ENCODE results near the gene SUCLG2.
"Not testable (repeated sequence)": the region's sequence is repeated elsewhere in the genome, so short reads cannot be mapped to it uniquely, and the experiment has no call there.

The SUCLG2 gene

DNA sequence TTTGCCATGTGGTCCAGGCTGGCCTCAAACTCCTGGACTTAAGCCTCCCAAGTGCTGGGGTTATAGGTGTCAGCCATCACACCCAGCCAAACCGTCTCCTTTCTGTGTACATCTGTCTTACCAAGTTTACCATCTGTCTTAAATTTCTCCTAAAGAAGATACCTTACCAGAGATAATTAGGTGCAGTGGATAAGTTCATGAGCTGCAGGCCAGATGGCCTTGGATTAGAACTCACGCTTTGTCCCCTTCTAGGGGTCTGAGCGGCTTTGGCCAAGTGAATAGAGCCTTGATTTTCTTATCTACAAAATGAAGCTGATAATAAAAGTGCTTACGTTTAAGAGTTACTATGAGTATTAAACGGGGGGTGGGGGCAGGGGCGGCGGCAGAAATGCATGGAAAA is 103.9 kb downstream of the SUCLG2 start:
- no peak for TF ChIP-seq ZFX (IDR thresholded peaks at IDR 0.05)
- TF ChIP-seq, protein P1, sequence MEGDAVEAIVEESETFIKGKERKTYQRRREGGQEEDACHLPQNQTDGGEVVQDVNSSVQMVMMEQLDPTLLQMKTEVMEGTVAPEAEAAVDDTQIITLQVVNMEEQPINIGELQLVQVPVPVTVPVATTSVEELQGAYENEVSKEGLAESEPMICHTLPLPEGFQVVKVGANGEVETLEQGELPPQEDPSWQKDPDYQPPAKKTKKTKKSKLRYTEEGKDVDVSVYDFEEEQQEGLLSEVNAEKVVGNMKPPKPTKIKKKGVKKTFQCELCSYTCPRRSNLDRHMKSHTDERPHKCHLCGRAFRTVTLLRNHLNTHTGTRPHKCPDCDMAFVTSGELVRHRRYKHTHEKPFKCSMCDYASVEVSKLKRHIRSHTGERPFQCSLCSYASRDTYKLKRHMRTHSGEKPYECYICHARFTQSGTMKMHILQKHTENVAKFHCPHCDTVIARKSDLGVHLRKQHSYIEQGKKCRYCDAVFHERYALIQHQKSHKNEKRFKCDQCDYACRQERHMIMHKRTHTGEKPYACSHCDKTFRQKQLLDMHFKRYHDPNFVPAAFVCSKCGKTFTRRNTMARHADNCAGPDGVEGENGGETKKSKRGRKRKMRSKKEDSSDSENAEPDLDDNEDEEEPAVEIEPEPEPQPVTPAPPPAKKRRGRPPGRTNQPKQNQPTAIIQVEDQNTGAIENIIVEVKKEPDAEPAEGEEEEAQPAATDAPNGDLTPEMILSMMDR (conservative IDR thresholded peaks at IDR 0.05): no peak
- no peak overlapping the region for H3K27ac ChIP-seq

DNA sequence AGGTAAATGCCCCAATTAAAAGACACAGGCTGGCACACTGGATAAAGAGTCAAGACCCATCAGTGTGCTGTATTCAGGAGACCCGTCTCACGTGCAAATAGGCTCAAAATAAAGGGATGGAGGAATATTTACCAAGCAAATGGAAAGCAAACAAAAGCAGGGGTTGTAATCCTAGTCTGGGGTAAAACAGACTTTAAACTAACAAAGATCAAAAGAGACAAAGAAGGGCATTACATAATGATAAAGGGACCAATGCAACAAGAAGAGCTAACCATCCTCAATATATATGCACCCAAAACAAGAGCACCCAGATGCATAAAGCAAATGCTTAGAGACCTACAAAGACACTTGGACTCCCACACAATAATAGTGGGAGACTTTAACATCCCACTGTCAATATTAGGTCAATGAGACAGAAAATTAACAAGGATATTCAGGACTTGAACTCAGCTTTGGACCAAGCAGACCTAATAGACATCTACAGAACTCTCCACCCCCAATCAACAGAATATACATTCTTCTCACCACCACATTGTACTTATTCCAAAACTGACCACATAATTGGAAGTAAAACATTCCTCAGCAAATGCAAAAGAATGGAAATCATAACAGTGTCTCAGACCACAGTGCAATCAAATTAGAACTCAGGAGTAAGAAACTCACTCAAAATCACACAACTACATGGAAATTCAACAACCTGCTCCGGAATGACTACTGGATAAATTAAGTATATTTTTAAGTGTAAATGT is 111.7 kb downstream of the SUCLG2 start:
- not testable (repeated sequence) for H3K27ac ChIP-seq

DNA sequence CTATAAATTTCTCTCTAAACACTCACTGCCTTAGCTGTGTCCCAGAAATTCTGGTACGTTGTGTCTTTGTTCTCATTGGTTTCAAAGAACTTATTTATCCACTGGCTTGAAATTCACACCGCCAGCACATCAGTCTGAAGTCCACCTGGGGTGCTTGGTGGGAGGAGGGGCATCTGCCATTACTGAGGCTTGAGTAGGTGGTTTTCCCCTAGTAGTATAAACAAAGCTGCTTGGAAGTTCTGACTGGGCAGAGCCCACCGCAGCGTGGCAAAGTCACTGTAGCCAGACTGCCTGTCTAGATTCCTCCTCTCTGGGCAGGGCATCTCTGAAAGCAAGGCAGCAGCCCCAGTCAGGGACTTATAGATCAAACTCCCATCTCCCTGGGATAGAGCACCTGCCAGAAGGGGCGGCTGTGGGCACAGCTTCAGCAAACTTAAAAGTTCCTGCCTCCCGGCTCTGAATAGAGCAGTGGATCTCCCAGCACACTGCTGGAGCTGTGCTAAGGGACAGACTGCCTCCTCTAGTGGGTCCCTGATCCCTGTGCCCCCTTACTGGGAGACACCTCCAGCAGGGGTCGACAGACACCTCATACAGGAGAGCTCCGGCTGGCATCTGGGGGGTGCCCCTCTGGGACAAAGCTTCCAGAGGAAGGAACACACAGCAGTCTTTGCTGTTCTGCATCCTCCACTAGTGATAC is 114.1 kb downstream of the SUCLG2 start:
- TF ChIP-seq ZFX (IDR thresholded peaks at IDR 0.05): no peak
- TF ChIP-seq, protein P1 (conservative IDR thresholded peaks at IDR 0.05): no peak

DNA sequence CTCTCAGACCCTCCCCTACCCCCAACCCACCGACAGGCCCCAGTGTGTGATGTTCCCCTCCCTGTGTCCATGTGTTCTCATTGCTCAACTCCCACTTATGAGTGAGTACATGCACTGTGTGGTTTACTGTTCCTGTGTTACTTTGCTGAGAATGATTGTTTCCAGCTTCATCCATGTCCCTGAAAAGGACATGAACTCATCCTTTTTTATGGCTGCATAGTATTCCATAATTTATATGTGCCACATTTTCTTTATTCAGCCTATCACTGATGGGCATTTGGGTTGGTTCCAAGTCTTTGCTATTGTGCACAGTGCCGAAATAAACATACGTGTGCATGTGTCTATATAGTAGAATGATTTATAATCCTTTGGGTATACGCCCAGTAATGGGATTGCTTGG is 117.2 kb downstream of the SUCLG2 start:
- not testable (repeated sequence) for H3K27ac ChIP-seq

More for the DNA sequence above, 114.1 kb downstream of the SUCLG2 start:
- no peak overlapping the region for H3K27ac ChIP-seq

DNA sequence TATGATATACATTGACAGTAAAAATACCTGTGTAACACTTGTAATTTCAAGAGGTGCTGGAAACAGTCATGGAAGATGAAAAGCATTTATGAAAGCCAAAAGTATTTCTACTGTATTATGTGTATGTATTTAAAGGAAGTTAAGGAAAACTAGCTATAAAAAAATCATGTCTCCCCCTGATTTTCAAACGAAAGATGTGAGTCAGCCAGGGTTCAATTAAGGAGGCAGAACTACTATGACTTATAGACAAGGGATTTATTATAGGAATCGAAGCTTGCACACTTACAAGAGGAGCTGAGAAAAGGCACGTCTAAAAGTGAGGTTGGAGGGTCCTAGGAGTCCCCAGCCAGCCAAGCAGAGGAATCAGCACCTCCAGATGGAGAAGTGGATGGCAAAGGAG is 119.4 kb downstream of the SUCLG2 start:
- H3K27ac ChIP-seq: no peak overlapping the region
- no peak for TF ChIP-seq ZFX (IDR thresholded peaks at IDR 0.05)
- TF ChIP-seq, protein P1 (conservative IDR thresholded peaks at IDR 0.05): no peak

DNA sequence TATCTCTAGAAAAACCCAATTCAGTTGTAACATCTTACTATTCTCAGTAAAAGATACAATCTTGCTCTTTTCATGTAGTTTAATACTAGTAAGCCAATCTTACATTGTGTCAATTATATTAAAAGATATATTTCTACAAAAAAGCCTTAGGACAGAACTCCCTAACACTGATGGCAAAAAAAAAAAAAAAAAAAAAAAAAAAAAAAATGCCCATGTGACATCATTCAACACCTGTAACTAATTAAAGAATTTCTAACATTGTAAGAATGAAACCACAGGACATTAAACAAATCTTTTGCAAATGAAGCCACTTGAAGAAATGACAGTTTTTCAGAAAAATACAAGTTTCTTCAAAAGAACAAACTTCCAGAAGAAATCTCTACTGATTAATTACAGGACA is 119.8 kb downstream of the SUCLG2 start:
- TF ChIP-seq ZFX (IDR thresholded peaks at IDR 0.05): no peak
- H3K27ac ChIP-seq: no peak overlapping the region

DNA sequence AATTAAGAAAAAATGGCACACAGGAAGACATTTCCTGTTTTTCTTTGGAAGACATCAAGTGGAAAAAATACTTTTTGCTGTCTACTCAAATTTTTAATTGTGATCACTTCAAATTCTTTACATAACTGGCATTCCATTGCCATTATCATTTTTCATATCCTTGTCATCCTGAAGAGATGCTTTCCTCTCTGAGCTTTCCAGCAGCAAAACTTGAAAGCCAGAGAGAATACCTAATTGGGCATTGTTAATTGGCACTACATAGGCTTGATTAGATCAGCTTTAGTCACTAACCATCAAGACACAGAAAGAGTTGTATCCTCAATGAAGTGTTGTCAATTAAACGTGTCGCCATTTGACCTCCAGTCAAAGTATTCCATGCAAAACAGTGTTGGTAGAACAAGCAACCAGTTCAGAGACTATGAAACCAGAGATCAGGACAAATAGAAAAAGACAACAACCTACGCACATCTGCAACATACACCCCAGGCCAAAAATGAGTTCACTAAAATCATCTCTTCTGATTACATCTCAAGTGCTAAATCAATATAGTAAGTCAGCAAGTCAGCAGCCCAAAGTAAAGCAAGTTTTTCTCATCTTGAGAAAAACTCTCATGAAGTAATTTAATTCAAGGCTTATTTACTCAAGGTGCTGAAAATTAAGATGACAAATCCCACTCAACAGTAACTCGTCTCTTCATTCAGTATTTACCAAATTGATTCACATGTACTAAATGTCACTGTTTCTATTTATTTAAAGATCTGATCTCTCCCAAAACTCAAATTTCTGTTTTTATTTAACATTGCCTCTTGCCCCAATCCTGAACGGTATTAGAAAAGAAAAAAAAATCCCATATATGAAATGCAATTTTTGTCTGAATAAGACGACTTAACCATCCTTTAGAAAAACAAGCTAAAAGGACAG is 123.0 kb downstream of the SUCLG2 start:
- H3K27ac ChIP-seq: no peak overlapping the region
- TF ChIP-seq, protein P1 (conservative IDR thresholded peaks at IDR 0.05): no peak
- TF ChIP-seq ZFX (IDR thresholded peaks at IDR 0.05): no peak

DNA sequence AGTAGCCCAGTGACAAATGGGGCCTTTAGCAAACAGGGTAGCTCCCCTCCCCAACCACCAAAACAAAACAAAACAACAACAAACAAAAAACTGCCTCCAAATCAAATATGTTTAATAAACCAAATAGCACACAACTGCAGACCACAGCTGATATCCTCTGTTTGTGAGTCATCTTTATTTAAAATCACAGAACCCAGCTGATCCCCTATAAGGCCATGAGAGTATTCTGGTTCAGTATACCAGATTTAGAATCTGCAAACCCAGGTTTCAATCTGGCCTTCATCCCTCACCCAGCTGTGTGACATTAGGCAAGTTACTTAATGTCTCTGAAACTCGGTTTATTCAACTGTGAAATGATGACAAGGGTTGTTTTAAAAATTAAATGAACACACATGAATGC is 124.5 kb downstream of the SUCLG2 start:
- TF ChIP-seq, protein P1 (conservative IDR thresholded peaks at IDR 0.05): no peak
- no peak for TF ChIP-seq ZFX (IDR thresholded peaks at IDR 0.05)
- no peak overlapping the region for H3K27ac ChIP-seq

Measured in C4-2B (cell line).